Spleen (tissue), 11 donors: ENCODE data around the gene TNRC6A. TPM values are rescaled to one million over a fixed set of nuclear protein-coding genes. Genes with fewer than 3 reads are reported as not detected.

Experiments
- DNase-seq: peaks from one replicate; pipeline ENCODE4 v3.0.0-alpha.2; 2020
- H3K27ac ChIP-seq, 8 donors: fragments of 200-600 bp; sonication (generic) in 7 of 8; 1 replicate in 4 of 8; 2 replicates in 4 of 8; pipeline versions ENCODE4 v1.5.0 to v1.8.0; 2016 to 2021; ENCODE audit warnings: inconsistent platforms in 4 of 8, mild to moderate bottlenecking in 4 of 8, moderate library complexity in 1 of 8
- H3K27me3 ChIP-seq, 7 donors: fragments of 200-600 bp; sonication (generic) in 6 of 7; replicated peaks in 1 of 7; 1 replicate in 4 of 7; 2 replicates in 3 of 7; pipeline versions ENCODE4 v1.5.0 to v1.8.0; 2016 to 2021; ENCODE audit warnings: inconsistent platforms in 3 of 7, mild to moderate bottlenecking in 1 of 7
- H3K36me3 ChIP-seq, 6 donors: fragments of 200-600 bp; sonication (generic) in 5 of 6; 1 replicate in 4 of 6; 2 replicates in 2 of 6; pipeline versions ENCODE4 v1.5.0 to v1.8.0; 2016 to 2021; ENCODE audit warnings: inconsistent platforms in 2 of 6
- H3K4me1 ChIP-seq, 6 donors: fragments of 200-600 bp; sonication (generic) in 5 of 6; 1 replicate in 3 of 6; 2 replicates in 3 of 6; pipeline versions ENCODE4 v1.5.0 to v1.8.0; 2016 to 2021; ENCODE audit warnings: inconsistent platforms in 3 of 6
- H3K4me3 ChIP-seq, 8 donors: fragments of 200-600 bp; sonication (generic) in 7 of 8; 1 replicate in 4 of 8; 2 replicates in 4 of 8; pipeline versions ENCODE4 v1.5.0 to v1.8.0; 2016 to 2021; ENCODE audit warnings: inconsistent platforms in 4 of 8, mild to moderate bottlenecking in 4 of 8, moderate library complexity in 2 of 8
- H3K9me3 ChIP-seq, 8 donors: fragments of 200-600 bp; sonication (generic) in 7 of 8; 1 replicate in 4 of 8; 2 replicates in 4 of 8; pipeline versions ENCODE4 v1.5.0 to v1.8.0; 2016 to 2021; ENCODE audit warnings: inconsistent platforms in 4 of 8
- POLR2A ChIP-seq, 3 donors: fragments of 450-650 bp; IDR thresholded peaks; one replicate each; pipeline ENCODE4 v1.5.1; 2017; ENCODE audit warnings: antibody characterized with exemption in 3 of 3, mild to moderate bottlenecking in 1 of 3
- POLR2AphosphoS5 ChIP-seq, 3 donors: sonication (generic); formaldehyde crosslinking; IDR thresholded peaks; one replicate each; pipeline ENCODE4 v1.5.1; 2017; ENCODE audit warnings: antibody characterized with exemption in 3 of 3
- WGBS, 5 donors: extraction: QIAGEN DNeasy Blood & Tissue Kit in 3 of 5; methylation state at CpG; one replicate each; pipeline versions ENCODE4 v1.1.5 to v1.1.7; 2013 to 2018; 5-methylcytosine and 5-hydroxymethylcytosine counted together
- intact Hi-C: fragments of 100-400 bp; cut with DNase I; formaldehyde crosslinking; loops from one replicate; pipeline ENCODE4 v1.15.0; 2023; ENCODE audit warnings: low total_unique reads
- polyA plus RNA-seq, 3 donors: library from polyadenylated mRNA; stranded (reverse); fragments of 200-250 nt; gene quantifications; one replicate each; pipeline ENCODE4 v1.2.1, GENCODE V29; 2013
- total RNA-seq, 7 donors: library from RNA; depleted of rRNA in 3 of 7; stranded (reverse); fragments of >200 nt in 3 of 7; fragmentation: NEBNext Ultra II Directional in 4 of 7; extraction: Animal tissue kit (Norgen Biotek cat#: 25700) in 4 of 7; gene quantifications; one replicate each; pipeline versions ENCODE4 v1.1.0 to v1.2.1, GENCODE V29; 2016 to 2021
- TF ChIP-seq, protein P1 (sequence below), 11 experiments: fragments of 200-600 bp in 7 of 11; fragments of 450-650 bp in 4 of 11; sonication (generic) in 4 of 11; IDR thresholded peaks in 8 of 11; conservative IDR thresholded peaks in 3 of 11; 1 replicate in 7 of 11; 2 replicates in 4 of 11; pipeline versions ENCODE4 v1.4.0 to v1.8.0; 2016 to 2021; ENCODE audit warnings: antibody characterized with exemption in 11 of 11, inconsistent platforms in 4 of 11, mild to moderate bottlenecking in 1 of 11
- donor health status: healthy with polysubstance abuse.
- donor health status: DM: no; HTN: no; CAD: no; lungs with moderate emphysema.
- donor health status: DM: no; HTN: no; CAD: no.
- donor health status: Bipolar disorder and iron deficiency.
- donor health status: healthy.
- donor health status: DM: no; HTN: no; CAD: no.
- donor health status: DM: yes; HTN: yes; CAD: no.

Gene TNRC6A
- total and polyA plus RNA-seq, 10 donors = 6.5 to 67.8 (median 57.3) TPM

- 67 to 78% (median 72%) methylated on average over 2 of the region's 2 CpGs for WGBS, 5 donors
- Histone ChIP-seq H3K27me3 (no peaks in the 10 kb centered on the region), H3K36me3 (no peaks in the 10 kb centered on the region), H3K9me3 (no peaks in the 10 kb centered on the region), H3K4me3 (no peak overlapping the region), H3K4me1 (no peaks in the 10 kb centered on the region), H3K27ac (no peak overlapping the region)
- TF ChIP-seq POLR2AphosphoS5 (IDR thresholded peaks at IDR 0.05) (no peak), POLR2A (IDR thresholded peaks at IDR 0.05) (no peak)
- TF ChIP-seq, protein P1, sequence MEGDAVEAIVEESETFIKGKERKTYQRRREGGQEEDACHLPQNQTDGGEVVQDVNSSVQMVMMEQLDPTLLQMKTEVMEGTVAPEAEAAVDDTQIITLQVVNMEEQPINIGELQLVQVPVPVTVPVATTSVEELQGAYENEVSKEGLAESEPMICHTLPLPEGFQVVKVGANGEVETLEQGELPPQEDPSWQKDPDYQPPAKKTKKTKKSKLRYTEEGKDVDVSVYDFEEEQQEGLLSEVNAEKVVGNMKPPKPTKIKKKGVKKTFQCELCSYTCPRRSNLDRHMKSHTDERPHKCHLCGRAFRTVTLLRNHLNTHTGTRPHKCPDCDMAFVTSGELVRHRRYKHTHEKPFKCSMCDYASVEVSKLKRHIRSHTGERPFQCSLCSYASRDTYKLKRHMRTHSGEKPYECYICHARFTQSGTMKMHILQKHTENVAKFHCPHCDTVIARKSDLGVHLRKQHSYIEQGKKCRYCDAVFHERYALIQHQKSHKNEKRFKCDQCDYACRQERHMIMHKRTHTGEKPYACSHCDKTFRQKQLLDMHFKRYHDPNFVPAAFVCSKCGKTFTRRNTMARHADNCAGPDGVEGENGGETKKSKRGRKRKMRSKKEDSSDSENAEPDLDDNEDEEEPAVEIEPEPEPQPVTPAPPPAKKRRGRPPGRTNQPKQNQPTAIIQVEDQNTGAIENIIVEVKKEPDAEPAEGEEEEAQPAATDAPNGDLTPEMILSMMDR (IDR thresholded peaks at IDR 0.05 in 8 of 11, conservative IDR thresholded peaks at IDR 0.05 in 3 of 11) = no peak
- intact Hi-C loops = no loop called here
- DNase-seq = no peak
Observed at GRCh38 chr16:24873028-24873427, 143.6 kb downstream of the TNRC6A start.

GRCh38 chr16:24875466-24875865, 146.0 kb downstream of the TNRC6A start:
- H3K36me3 ChIP-seq = no peaks in the 10 kb centered on the region
- no peaks in the 10 kb centered on the region for H3K4me1 ChIP-seq
- 86 to 93% (median 90%) methylated on average over 6 to 10 of the region's 10 CpGs for WGBS, 5 donors
- peaks cover 0 to 9% (median 0%) of the 10 kb centered on the region in 8 donors for H3K9me3 ChIP-seq
- intact Hi-C loops = no loop called here
- no peak overlapping the region for H3K4me3 ChIP-seq
- no peak overlapping the region for H3K27ac ChIP-seq
- DNase-seq = no peak
- TF ChIP-seq, protein P1 (IDR thresholded peaks at IDR 0.05 in 8 of 11, conservative IDR thresholded peaks at IDR 0.05 in 3 of 11) = no peak
- no peak for TF ChIP-seq POLR2A (IDR thresholded peaks at IDR 0.05)
- no peak for TF ChIP-seq POLR2AphosphoS5 (IDR thresholded peaks at IDR 0.05)
- no peaks in the 10 kb centered on the region for H3K27me3 ChIP-seq

Other genes starting within 250 kb of the TNRC6A start
- 10 to 100 TPM; 63.5 to 83.9 (median 72.7) TPM for gene RBBP6, start 190.1 kb upstream of the TNRC6A start, total RNA-seq
- 10 to 100 TPM; 34.3 to 39.1 (median 34.7) TPM for gene RBBP6, start 190.1 kb upstream of the TNRC6A start, polyA plus RNA-seq
- 1 to 10 TPM in 2 of 7 donors, under 1 TPM in 2, not detected in 3; 0.46 to 1.9 (median 1.2) TPM for gene SLC5A11, start 116.3 kb downstream of the TNRC6A start, total RNA-seq
- gene SLC5A11, start 116.3 kb downstream of the TNRC6A start, polyA plus RNA-seq = under 1 TPM; 0.14 to 0.28 (median 0.22) TPM